ENCODE measurements around the gene EIF3A.
A peak's percentile ranks its signal among the peaks of the same experiment; 100 is the strongest.

Gene EIF3A

DNA sequence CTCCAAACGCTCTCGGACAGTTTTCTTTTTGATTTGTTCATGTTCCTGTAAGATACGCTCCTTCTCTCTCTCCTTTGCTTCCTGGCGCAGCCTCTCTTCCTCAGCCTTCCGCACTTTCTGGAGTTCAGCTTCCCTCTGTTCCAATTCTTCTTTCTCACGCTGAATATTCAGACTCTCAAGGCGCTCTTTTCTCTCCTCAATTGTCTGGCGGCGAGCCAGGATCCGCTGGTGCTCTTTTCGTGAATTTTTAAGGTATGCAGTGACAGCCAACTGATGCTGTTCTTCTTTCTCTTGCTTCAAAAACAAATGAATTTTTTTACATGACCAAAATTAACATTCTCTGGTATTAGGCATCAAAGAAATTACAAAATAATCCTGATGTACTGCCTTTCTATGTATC is 22.6 kb downstream of the EIF3A start:
- DNase-seq (no peak), ATAC-seq (replicated peaks) (no peak)
- Mint-ChIP-seq H3K4me3 (peak overlapping the region in 1 of 2 donors; percentile 14), H3K9me3 (no peaks in the 10 kb centered on the region), H3K27ac (peak overlapping the region; percentile 32 to 52), H3K4me1 (ENCODE audit: low read depth in 2 of 2) (peaks cover 5 to 18% of the 10 kb centered on the region in 2 donors), H3K36me3 (ENCODE audit: insufficient read depth) (peaks cover 98% of the 10 kb centered on the region), H3K27me3 (no peaks in the 10 kb centered on the region)

- Mint-ChIP-seq H3K4me3 (no peak overlapping the region), H3K27ac (no peak overlapping the region), H3K27me3 (no peaks in the 10 kb centered on the region), H3K9me3 (no peaks in the 10 kb centered on the region), H3K4me1 (ENCODE audit: low read depth in 2 of 2) (peaks cover 3 to 9% of the 10 kb centered on the region in 2 donors), H3K36me3 (ENCODE audit: insufficient read depth) (peaks cover 98% of the 10 kb centered on the region)
- no peak for DNase-seq
- no peak for ATAC-seq (replicated peaks)
Observed at GRCh38 chr10:119055472-119055871, 25.1 kb downstream of the EIF3A start.

DNA sequence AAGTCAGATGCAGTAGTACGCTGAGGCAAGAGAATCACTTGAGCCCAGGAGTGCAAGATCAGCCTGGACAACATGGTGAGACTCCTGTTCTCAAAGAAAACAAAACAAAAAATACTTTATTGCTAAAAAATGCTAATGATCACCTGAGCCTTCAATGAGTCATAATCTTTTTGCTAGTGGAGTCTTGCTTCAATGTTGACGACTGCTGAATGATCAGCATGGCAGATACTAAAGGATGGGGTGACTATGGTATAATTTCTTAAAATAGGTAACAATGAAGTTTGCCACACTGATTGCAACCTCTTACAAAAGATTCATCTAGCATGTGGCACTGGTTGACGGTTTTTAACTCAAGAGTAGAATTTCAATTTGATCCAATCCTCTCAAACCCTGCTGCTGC is 28.8 kb downstream of the EIF3A start:
- H3K27ac Mint-ChIP-seq: no peak overlapping the region
- no peak for DNase-seq
- no peaks in the 10 kb centered on the region for H3K27me3 Mint-ChIP-seq
- no peak for ATAC-seq (replicated peaks)
- no peak overlapping the region for H3K4me3 Mint-ChIP-seq
- peaks cover 11 to 24% of the 10 kb centered on the region in 2 donors for H3K4me1 Mint-ChIP-seq (ENCODE audit: low read depth in 2 of 2)
- no peaks in the 10 kb centered on the region for H3K9me3 Mint-ChIP-seq
- peaks cover 98% of the 10 kb centered on the region for H3K36me3 Mint-ChIP-seq (ENCODE audit: insufficient read depth)

GRCh38 chr10:119049777-119050176 is 30.8 kb downstream of the EIF3A start:
- ATAC-seq (replicated peaks) (no peak), DNase-seq (no peak)
- H3K27me3 Mint-ChIP-seq: no peaks in the 10 kb centered on the region
- peaks cover 16 to 36% of the 10 kb centered on the region in 2 donors for H3K4me1 Mint-ChIP-seq (ENCODE audit: low read depth in 2 of 2)
- peaks cover 100% of the 10 kb centered on the region for H3K36me3 Mint-ChIP-seq (ENCODE audit: insufficient read depth)
- no peaks in the 10 kb centered on the region for H3K9me3 Mint-ChIP-seq
- H3K4me3 Mint-ChIP-seq: no peak overlapping the region
- H3K27ac Mint-ChIP-seq: no peak overlapping the region

GRCh38 chr10:119049361-119049760 is 31.3 kb downstream of the EIF3A start:
- Mint-ChIP-seq H3K9me3 (no peaks in the 10 kb centered on the region), H3K27ac (peak overlapping the region in 1 of 2 donors; percentile 49), H3K27me3 (no peaks in the 10 kb centered on the region), H3K4me1 (ENCODE audit: low read depth in 2 of 2) (peaks cover 16 to 36% of the 10 kb centered on the region in 2 donors), H3K36me3 (ENCODE audit: insufficient read depth) (peaks cover 100% of the 10 kb centered on the region), H3K4me3 (no peak overlapping the region)
- DNase-seq (no peak), ATAC-seq (replicated peaks) (no peak)

GRCh38 chr10:119045561-119045960 is 35.1 kb downstream of the EIF3A start:
- Mint-ChIP-seq H3K27ac (no peak overlapping the region), H3K4me1 (ENCODE audit: low read depth in 2 of 2) (peaks cover 22 to 36% of the 10 kb centered on the region in 2 donors), H3K27me3 (no peaks in the 10 kb centered on the region), H3K4me3 (no peak overlapping the region), H3K9me3 (no peaks in the 10 kb centered on the region), H3K36me3 (ENCODE audit: insufficient read depth) (peaks cover 100% of the 10 kb centered on the region)
- DNase-seq: no peak
- ATAC-seq (replicated peaks): no peak

DNA sequence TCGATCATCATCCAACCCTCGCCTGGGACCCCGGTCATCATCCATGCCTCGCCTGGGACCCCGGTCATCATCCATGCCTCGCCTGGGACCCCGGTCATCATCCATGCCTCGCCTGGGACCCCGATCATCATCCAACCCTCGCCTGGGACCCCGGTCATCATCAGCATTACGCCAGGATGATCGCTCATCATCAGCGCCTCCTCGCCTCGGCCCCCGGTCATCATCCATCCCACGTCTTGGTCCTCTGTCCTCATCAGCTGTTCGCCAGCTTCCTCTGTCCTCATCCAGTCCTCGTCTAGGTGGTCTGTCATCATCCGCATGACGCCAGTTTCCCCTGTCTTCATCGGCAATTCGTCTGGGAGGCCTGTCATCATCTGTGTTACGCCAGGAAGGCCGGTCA is 38.4 kb downstream of the EIF3A start:
- Mint-ChIP-seq H3K36me3 (ENCODE audit: insufficient read depth) (peaks cover 100% of the 10 kb centered on the region), H3K27ac (peak overlapping the region; percentile 33 to 83), H3K9me3 (no peaks in the 10 kb centered on the region), H3K27me3 (no peaks in the 10 kb centered on the region), H3K4me3 (peak overlapping the region in 1 of 2 donors; percentile 13), H3K4me1 (ENCODE audit: low read depth in 2 of 2) (peaks cover 19 to 33% of the 10 kb centered on the region in 2 donors)
- ATAC-seq (replicated peaks) (no peak), DNase-seq (no peak)

GRCh38 chr10:119041326-119041725 is 39.3 kb downstream of the EIF3A start:
- no peak overlapping the region for H3K27ac Mint-ChIP-seq
- no peak for DNase-seq

DNA sequence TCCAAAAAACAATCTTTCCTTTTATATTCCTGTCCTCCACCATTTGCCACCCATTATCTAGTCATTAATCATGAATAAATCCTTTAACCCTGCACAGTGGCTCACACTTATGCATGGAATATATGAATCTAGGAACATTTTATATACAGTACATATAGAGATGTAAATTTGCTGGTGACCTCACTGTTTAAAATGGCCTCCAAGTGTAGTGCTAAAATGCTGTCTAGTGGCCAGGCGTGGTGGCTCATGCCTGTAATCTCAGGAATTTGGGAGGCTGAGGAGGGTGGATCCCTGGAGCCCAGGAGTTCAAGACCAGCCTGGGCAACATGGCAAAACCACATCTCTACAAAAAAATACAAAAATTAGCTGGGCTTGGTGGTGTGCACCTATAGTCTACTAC is 41.5 kb downstream of the EIF3A start:
- Mint-ChIP-seq H3K4me3 (peak overlapping the region in 1 of 2 donors; percentile 9), H3K36me3 (ENCODE audit: insufficient read depth) (peaks cover 98% of the 10 kb centered on the region), H3K27me3 (no peaks in the 10 kb centered on the region), H3K4me1 (ENCODE audit: low read depth in 2 of 2) (peaks cover 16 to 18% of the 10 kb centered on the region in 2 donors), H3K9me3 (no peaks in the 10 kb centered on the region), H3K27ac (no peak overlapping the region)
- no peak for ATAC-seq (replicated peaks)
- DNase-seq: no peak

More at GRCh38 chr10:119041326-119041725, 39.3 kb downstream of the EIF3A start:
- no peak overlapping the region for H3K4me3 Mint-ChIP-seq
- ATAC-seq (replicated peaks): no peak
- H3K27me3 Mint-ChIP-seq: no peaks in the 10 kb centered on the region
- peaks cover 21 to 26% of the 10 kb centered on the region in 2 donors for H3K4me1 Mint-ChIP-seq (ENCODE audit: low read depth in 2 of 2)
- peaks cover 100% of the 10 kb centered on the region for H3K36me3 Mint-ChIP-seq (ENCODE audit: insufficient read depth)
- no peaks in the 10 kb centered on the region for H3K9me3 Mint-ChIP-seq

DNA sequence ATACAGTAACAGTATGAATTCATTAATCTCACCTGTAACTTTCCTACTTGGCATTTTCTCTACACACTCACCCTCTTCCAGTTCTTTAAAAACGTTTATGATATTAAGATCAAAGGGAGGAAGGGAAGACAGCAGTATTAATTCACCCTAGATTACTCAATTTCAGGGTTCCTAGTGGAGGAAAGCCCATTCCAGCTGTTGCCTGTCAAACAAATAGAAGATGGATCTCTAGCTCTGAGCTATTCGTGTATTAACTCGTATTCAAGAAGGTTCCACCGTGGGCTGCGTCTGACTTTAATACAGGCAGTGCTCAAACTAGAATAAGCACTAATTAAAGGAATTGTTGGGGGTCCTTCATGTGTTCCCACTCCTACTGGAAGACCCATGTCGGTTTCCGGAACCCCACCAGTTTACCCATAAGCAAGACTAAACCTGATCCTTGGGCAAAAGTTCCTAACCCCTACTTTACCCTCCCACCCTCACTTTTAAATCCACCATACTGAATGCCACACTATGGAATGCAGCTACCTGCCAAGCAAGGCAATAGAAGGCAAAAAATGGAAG is 49.0 kb downstream of the EIF3A start:
- Mint-ChIP-seq H3K4me1 (ENCODE audit: low read depth in 2 of 2) (peaks cover 0 to 10% of the 10 kb centered on the region in 2 donors), H3K27ac (no peak overlapping the region), H3K36me3 (ENCODE audit: insufficient read depth) (peaks cover 40% of the 10 kb centered on the region), H3K27me3 (no peaks in the 10 kb centered on the region), H3K9me3 (no peaks in the 10 kb centered on the region), H3K4me3 (no peak overlapping the region)
- no peak for DNase-seq
- ATAC-seq (replicated peaks): no peak

DNA sequence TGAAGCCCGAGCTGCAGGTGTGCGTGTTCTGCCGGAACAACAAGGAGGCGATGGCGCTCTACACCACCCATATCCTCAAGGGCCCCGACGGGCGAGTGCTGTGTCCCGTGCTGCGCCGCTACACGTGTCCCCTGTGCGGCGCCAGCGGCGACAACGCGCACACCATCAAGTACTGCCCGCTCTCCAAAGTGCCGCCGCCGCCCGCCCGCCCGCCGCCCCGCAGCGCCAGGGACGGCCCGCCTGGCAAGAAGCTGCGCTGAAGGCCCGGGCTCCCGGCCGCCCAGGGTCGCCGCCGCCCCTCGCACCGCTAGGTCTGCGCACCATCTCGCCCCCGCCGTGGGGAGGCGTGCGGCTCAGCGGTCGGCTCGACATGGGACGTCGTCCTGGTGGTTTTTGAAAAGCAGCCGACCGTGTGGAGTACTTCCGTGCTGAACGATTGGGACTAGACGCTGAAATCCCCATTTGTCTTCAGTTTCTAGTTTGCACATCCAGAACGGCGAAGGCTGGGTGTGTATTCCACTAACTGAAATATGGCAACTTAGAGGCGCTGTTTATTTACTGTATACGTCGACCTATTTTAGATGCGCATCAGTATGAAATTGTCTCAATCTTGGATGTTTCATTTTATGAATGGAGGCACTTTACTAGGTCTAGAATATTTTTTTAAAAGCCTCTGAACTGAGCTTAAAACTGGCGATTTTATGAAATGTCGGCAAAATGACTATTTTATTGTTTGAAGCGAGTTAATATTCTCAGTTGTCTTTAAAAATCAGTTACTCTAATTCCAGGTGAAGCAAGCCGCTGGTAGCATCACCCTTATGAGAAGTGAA is 50.0 kb downstream of the EIF3A start:
- DNase-seq (peak; percentile 25 to 30 (median 29)), ATAC-seq (replicated peaks) (peak; percentile 62)
- H3K4me1 Mint-ChIP-seq (ENCODE audit: low read depth in 2 of 2): peaks cover 0 to 10% of the 10 kb centered on the region in 2 donors
- H3K27ac Mint-ChIP-seq: no peak overlapping the region
- no peaks in the 10 kb centered on the region for H3K27me3 Mint-ChIP-seq
- peaks cover 30% of the 10 kb centered on the region for H3K36me3 Mint-ChIP-seq (ENCODE audit: insufficient read depth)
- no peaks in the 10 kb centered on the region for H3K9me3 Mint-ChIP-seq
- H3K4me3 Mint-ChIP-seq: peak overlapping the region; percentile 62 to 73

DNA sequence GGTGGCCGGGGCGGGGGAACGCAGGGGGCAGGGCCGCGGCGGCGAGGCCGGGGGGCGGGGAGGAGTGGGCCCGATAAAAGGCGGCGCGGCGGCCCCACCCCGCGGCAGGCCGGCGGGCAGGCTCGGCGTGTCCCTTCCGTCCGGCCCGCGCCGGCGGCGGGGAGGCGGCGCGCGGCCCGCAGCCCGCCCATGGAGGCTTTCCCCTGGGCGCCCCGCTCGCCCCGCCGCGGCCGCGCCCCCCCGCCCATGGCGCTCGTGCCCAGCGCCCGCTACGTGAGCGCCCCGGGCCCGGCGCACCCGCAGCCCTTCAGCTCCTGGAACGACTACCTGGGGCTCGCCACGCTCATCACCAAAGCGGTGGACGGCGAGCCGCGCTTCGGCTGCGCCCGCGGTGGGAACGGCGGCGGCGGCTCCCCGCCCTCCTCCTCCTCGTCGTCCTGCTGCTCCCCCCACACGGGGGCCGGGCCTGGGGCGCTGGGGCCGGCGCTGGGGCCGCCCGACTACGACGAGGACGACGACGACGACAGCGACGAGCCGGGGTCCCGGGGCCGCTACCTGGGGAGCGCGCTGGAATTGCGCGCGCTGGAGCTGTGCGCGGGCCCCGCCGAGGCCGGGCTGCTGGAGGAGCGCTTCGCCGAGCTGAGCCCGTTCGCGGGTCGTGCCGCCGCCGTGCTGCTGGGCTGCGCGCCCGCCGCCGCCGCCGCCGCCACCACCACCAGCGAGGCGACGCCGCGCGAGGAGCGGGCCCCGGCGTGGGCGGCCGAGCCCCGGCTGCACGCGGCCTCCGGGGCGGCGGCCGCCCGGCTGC is 50.8 kb downstream of the EIF3A start, which contains the start of gene NANOS1:
Gene NANOS1, plus strand, starts transcription at position 102 of the 808 bp plus-strand sequence. Its CDS starts 88 bp downstream, at position 190.
- peak within 1 kb of the TSS in 1 of 2 donors; percentile 69 for H3K27ac Mint-ChIP-seq
- peaks cover 24% of the 10 kb centered on the region for H3K36me3 Mint-ChIP-seq (ENCODE audit: insufficient read depth)
- H3K9me3 Mint-ChIP-seq: no peaks in the 10 kb centered on the region
- ATAC-seq (replicated peaks) (peak; percentile 18), DNase-seq (peak in 1 of 3 experiments; percentile 10)
- no peaks in the 10 kb centered on the region for H3K27me3 Mint-ChIP-seq
- peaks cover 0 to 10% of the 10 kb centered on the region in 2 donors for H3K4me1 Mint-ChIP-seq (ENCODE audit: low read depth in 2 of 2)
- peak within 1 kb of the TSS; percentile 77 to 85 for H3K4me3 Mint-ChIP-seq

GRCh38 chr10:119028900-119029612 is 51.6 kb downstream of the EIF3A start:
- H3K4me1 Mint-ChIP-seq (ENCODE audit: low read depth in 2 of 2): peaks cover 0 to 10% of the 10 kb centered on the region in 2 donors
- H3K36me3 Mint-ChIP-seq (ENCODE audit: insufficient read depth): peaks cover 17% of the 10 kb centered on the region
- no peaks in the 10 kb centered on the region for H3K27me3 Mint-ChIP-seq
- peak overlapping the region in 1 of 2 donors; percentile 69 for H3K27ac Mint-ChIP-seq
- ATAC-seq (replicated peaks) (peak; percentile 76), DNase-seq (peak; percentile 69 to 74 (median 71))
- peak overlapping the region; percentile 77 to 85 for H3K4me3 Mint-ChIP-seq
- no peaks in the 10 kb centered on the region for H3K9me3 Mint-ChIP-seq
